HFF-Myc (cell line): ENCODE results near the gene ITGA2.

Experiments used
- DNase-seq: peaks from one replicate; pipeline ENCODE4 v3.0.0-alpha.2; 2011; ENCODE audit warnings: low read depth; ENCODE audit errors: extremely low read depth
- H3K4me3 ChIP-seq: replicated peaks from 2 replicates; pipeline ENCODE4 v1.5.1; 2011; ENCODE audit warnings: low read depth, mild to moderate bottlenecking, control low read depth, low read length
- TF ChIP-seq, protein P1 (sequence below): IDR thresholded peaks from 2 replicates; pipeline ENCODE4 v1.5.1; 2012; ENCODE audit warnings: mild to moderate bottlenecking, low read depth, low read length, control low read depth; ENCODE audit errors: missing control alignments

Gene ITGA2

GRCh38 chr5:53071298-53071697 is 82.1 kb downstream of the ITGA2 start:
- H3K4me3 ChIP-seq = no peak overlapping the region
- no peak for DNase-seq
- TF ChIP-seq, protein P1, sequence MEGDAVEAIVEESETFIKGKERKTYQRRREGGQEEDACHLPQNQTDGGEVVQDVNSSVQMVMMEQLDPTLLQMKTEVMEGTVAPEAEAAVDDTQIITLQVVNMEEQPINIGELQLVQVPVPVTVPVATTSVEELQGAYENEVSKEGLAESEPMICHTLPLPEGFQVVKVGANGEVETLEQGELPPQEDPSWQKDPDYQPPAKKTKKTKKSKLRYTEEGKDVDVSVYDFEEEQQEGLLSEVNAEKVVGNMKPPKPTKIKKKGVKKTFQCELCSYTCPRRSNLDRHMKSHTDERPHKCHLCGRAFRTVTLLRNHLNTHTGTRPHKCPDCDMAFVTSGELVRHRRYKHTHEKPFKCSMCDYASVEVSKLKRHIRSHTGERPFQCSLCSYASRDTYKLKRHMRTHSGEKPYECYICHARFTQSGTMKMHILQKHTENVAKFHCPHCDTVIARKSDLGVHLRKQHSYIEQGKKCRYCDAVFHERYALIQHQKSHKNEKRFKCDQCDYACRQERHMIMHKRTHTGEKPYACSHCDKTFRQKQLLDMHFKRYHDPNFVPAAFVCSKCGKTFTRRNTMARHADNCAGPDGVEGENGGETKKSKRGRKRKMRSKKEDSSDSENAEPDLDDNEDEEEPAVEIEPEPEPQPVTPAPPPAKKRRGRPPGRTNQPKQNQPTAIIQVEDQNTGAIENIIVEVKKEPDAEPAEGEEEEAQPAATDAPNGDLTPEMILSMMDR = no peak

GRCh38 chr5:53071738-53072137 is 82.6 kb downstream of the ITGA2 start:
- no peak overlapping the region for H3K4me3 ChIP-seq
- peak; percentile 46 for DNase-seq
- TF ChIP-seq, protein P1 = peak; percentile 34

DNA sequence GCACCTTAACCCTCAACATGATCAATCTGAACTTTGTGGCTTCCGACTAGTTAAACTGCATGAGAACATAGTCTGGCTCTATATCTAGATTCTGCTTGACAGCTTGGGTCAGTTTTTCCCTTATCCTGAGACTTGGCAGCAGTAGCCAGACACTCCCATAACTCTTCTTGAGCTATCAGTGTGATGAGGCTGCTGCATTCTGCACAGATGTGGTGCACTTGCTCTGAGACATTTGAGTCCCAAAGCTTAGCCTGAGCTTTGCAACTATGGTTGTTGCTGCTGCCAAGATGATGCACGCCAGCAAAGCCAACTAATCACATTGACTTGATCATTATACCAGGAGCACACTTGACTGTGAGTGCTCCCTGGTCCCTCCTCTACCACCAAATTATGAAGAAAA is 84.2 kb downstream of the ITGA2 start:
- no peak overlapping the region for H3K4me3 ChIP-seq
- no peak for DNase-seq
- TF ChIP-seq, protein P1 = no peak

DNA sequence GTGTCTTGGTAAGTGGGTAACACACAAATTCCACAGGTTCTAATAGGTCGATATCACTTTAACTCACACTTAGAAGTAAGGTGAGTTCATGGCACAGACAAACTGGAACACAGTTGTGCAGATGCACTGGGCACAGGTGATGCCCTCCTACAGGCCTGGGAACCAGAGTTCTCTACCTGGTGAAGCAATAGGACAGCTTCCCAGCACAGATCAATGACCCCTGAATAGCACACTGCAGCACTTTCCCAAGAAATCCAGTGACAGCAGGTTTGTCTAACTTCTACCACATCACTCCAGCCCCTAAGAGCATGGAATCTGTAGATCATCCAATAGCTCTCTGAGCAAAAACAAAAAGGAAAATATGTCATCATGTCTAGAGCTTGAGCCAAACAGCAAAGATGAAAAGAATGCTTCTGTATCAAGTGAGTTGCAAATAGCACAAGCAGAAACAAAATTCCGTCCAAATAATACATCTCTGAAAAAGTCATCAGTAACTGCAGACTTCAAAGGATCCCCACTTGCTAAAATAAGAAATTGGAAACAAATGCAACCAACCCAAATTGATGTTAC is 86.9 kb downstream of the ITGA2 start:
- H3K4me3 ChIP-seq = no peak overlapping the region
- TF ChIP-seq, protein P1 = no peak
- no peak for DNase-seq

DNA sequence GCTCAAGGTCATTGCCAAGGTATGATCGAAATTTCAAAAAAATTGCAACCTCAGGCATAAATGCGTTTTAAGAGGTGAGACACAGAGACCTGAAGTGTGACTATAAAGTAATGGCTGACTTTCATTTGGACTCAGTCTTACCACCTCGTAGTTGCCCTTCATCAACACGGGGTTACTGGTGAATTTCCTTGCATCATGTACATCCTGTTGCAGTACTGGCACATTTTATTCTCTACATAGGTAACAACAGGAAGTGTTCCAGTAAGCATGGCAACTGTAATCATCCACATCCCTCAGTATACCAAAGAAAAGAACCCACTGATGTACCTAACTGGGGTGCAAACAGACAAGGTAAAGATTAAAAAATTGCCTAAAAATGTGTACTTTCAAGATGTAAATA is 91.1 kb downstream of the ITGA2 start:
- H3K4me3 ChIP-seq = no peak overlapping the region
- DNase-seq = no peak
- TF ChIP-seq, protein P1 = no peak

GRCh38 chr5:53083927-53084326 is 94.8 kb downstream of the ITGA2 start:
- TF ChIP-seq, protein P1 = no peak
- no peak for DNase-seq
- no peak overlapping the region for H3K4me3 ChIP-seq

DNA sequence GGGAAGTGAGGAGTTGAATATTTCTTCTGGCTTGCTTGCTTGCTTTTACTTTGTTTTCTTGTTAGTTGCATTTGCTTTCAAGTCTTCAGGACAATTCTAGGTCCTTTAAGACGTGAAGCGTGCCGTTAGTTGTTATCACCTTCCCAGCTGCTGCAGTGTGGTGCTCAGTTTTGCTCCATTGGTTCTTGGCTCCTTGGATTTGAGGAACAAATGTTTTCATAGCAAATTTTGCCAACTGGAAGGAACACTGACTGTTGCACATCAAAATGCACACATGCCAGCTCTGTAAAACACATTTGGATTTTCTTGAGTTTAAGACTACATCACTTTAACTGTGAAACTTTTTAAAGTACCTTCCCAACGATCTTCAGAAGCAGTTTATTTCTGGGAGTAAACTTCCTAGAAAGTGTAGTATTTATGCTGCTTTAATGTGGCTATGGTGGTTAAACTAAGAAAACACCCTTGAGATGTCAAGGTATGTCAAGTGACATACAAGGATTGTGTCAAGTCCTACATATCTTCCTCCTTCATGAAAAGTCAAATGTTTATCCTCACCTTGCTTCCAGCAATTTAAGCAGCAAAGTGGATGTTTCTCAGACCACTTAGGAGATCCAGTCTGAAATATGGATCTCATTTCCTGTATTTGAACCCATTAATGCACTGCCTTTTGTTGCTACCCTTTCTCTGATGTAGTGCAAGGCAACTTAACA is 95.5 kb downstream of the ITGA2 start:
- H3K4me3 ChIP-seq = no peak overlapping the region
- TF ChIP-seq, protein P1 = no peak
- DNase-seq = no peak
